HEK293 (cell line): ENCODE measurements around the gene GNB5.

Source experiments
- CTCF ChIA-PET: fragments of 350-600 bp; formaldehyde crosslinking; extraction: SDS; loops from one replicate; lab custom pipeline; 2021; ENCODE audit warnings: antibody characterized with exemption; lab: Yijun Ruan, JAX
- POLR2A ChIA-PET: fragments of 300-600 bp; formaldehyde crosslinking; extraction: SDS; loops from one replicate; lab custom pipeline; 2020; ENCODE audit warnings: antibody characterized with exemption, inconsistent platforms; lab: Yijun Ruan, JAX
- H3K27ac ChIP-seq: fragments of 200-500 bp; sonication (Bioruptor generic); 2 replicates; pipeline ENCODE4 v1.5.1; 2014; ENCODE audit warnings: low read depth, low read length, control low read depth, inconsistent platforms; ENCODE audit errors: extremely low read depth
- H3K36me3 ChIP-seq, 2 experiments: fragments of 200-500 bp in 1 of 2; sonication (Bioruptor generic) in 1 of 2; 1 replicate in 1 of 2; 2 replicates in 1 of 2; pipeline ENCODE4 v1.5.1; 2014 to 2017; ENCODE audit warnings: inconsistent platforms in 2 of 2, low read length in 2 of 2; ENCODE audit not compliant: control insufficient read depth in 2 of 2, insufficient read depth in 1 of 2
- H3K4me1 ChIP-seq: fragments of 200-500 bp; sonication (Bioruptor generic); 2 replicates; pipeline ENCODE4 v1.5.1; 2014; ENCODE audit warnings: mild to moderate bottlenecking, low read length, inconsistent platforms; ENCODE audit not compliant: control insufficient read depth, insufficient read depth
- H3K4me3 ChIP-seq: 2 replicates; pipeline ENCODE4 v1.5.1; 2011; ENCODE audit warnings: low read depth, mild to moderate bottlenecking, control low read depth, low read length, moderate library complexity
- H3K9me3 ChIP-seq: fragments of 200-500 bp; sonication (Bioruptor generic); 2 replicates; pipeline ENCODE4 v1.5.1; 2014; ENCODE audit warnings: low read depth, low read length, inconsistent platforms; ENCODE audit not compliant: control insufficient read depth, insufficient read depth
- GFI1B ChIP-seq: fragments of 450-650 bp; formaldehyde crosslinking; IDR thresholded peaks from 2 replicates; pipeline ENCODE4 v1.5.1; 2016; ENCODE audit warnings: missing biosample characterization, missing genetic modification characterization
- GLIS2 ChIP-seq: fragments of 450-650 bp; formaldehyde crosslinking; IDR thresholded peaks from 2 replicates; pipeline ENCODE4 v1.5.1; 2016; ENCODE audit warnings: missing biosample characterization, missing genetic modification characterization
- OSR2 ChIP-seq: fragments of 450-650 bp; formaldehyde crosslinking; IDR thresholded peaks from 2 replicates; pipeline ENCODE4 v1.5.1; 2016; ENCODE audit warnings: missing biosample characterization, missing genetic modification characterization
- PRDM10 ChIP-seq: fragments of 450-650 bp; formaldehyde crosslinking; IDR thresholded peaks from 2 replicates; pipeline ENCODE4 v1.5.1; 2016; ENCODE audit warnings: missing biosample characterization, missing genetic modification characterization
- REST ChIP-seq: fragments of 450-650 bp; formaldehyde crosslinking; IDR thresholded peaks from 2 replicates; pipeline ENCODE4 v1.5.1; 2016; ENCODE audit warnings: missing biosample characterization, missing genetic modification characterization
- ZFP37 ChIP-seq: fragments of 450-650 bp; formaldehyde crosslinking; IDR thresholded peaks from 2 replicates; pipeline ENCODE4 v1.5.1; 2016; ENCODE audit warnings: missing biosample characterization, missing genetic modification characterization
- ZNF10 ChIP-seq: fragments of 450-650 bp; formaldehyde crosslinking; IDR thresholded peaks from 2 replicates; pipeline ENCODE4 v1.5.1; 2017; ENCODE audit warnings: missing biosample characterization, missing genetic modification characterization
- ZNF138 ChIP-seq: fragments of 450-650 bp; formaldehyde crosslinking; IDR thresholded peaks from 2 replicates; pipeline ENCODE4 v1.5.1; 2016; ENCODE audit warnings: missing biosample characterization, missing genetic modification characterization, borderline replicate concordance
- ZNF155 ChIP-seq: fragments of 450-650 bp; formaldehyde crosslinking; IDR thresholded peaks from 2 replicates; pipeline ENCODE4 v1.5.1; 2016; ENCODE audit warnings: missing biosample characterization, missing genetic modification characterization
- ZNF175 ChIP-seq: fragments of 450-650 bp; formaldehyde crosslinking; IDR thresholded peaks from 2 replicates; pipeline ENCODE4 v1.5.1; 2016; ENCODE audit warnings: missing biosample characterization, missing genetic modification characterization
- ZNF2 ChIP-seq: fragments of 450-650 bp; formaldehyde crosslinking; IDR thresholded peaks from 2 replicates; pipeline ENCODE4 v1.5.1; 2016; ENCODE audit warnings: missing biosample characterization, missing genetic modification characterization
- ZNF221 ChIP-seq: fragments of 450-650 bp; formaldehyde crosslinking; IDR thresholded peaks from 2 replicates; pipeline ENCODE4 v1.5.1; 2017; ENCODE audit warnings: missing biosample characterization, missing genetic modification characterization, borderline replicate concordance
- ZNF335 ChIP-seq: fragments of 450-650 bp; formaldehyde crosslinking; conservative IDR thresholded peaks from 2 replicates; pipeline ENCODE4 v1.5.1; 2016; ENCODE audit warnings: missing biosample characterization, missing genetic modification characterization
- ZNF37A ChIP-seq: fragments of 450-650 bp; IDR thresholded peaks from 2 replicates; pipeline ENCODE4 v1.5.1; 2018; ENCODE audit warnings: missing biosample characterization, missing genetic modification characterization
- ZNF510 ChIP-seq: fragments of 450-650 bp; formaldehyde crosslinking; IDR thresholded peaks from 2 replicates; pipeline ENCODE4 v1.5.1; 2018; ENCODE audit warnings: mild to moderate bottlenecking, missing genetic modification characterization, missing biosample characterization; ENCODE audit not compliant: insufficient replicate concordance
- ZNF600 ChIP-seq: fragments of 450-650 bp; formaldehyde crosslinking; IDR thresholded peaks from 2 replicates; pipeline ENCODE4 v1.5.1; 2016; ENCODE audit warnings: missing biosample characterization, missing genetic modification characterization
- ZNF626 ChIP-seq: fragments of 450-650 bp; sonication (Bioruptor Pico); formaldehyde crosslinking; IDR thresholded peaks from 2 replicates; pipeline ENCODE4 v1.5.1; 2018; ENCODE audit warnings: missing biosample characterization, missing genetic modification characterization, inconsistent platforms
- ZNF777 ChIP-seq: fragments of 450-650 bp; formaldehyde crosslinking; IDR thresholded peaks from 2 replicates; pipeline ENCODE4 v1.5.1; 2017; ENCODE audit warnings: missing biosample characterization, missing genetic modification characterization, borderline replicate concordance
- ZNF791 ChIP-seq: fragments of 450-650 bp; formaldehyde crosslinking; IDR thresholded peaks from 2 replicates; pipeline ENCODE4 v1.5.1; 2016; ENCODE audit warnings: missing biosample characterization, missing genetic modification characterization
- ZSCAN5A ChIP-seq: fragments of 450-650 bp; formaldehyde crosslinking; IDR thresholded peaks from 2 replicates; pipeline ENCODE4 v1.5.1; 2016; ENCODE audit warnings: missing biosample characterization, missing genetic modification characterization
- TF ChIP-seq, protein P1 (sequence below): fragments of 450-650 bp; formaldehyde crosslinking; IDR thresholded peaks from 2 replicates; pipeline ENCODE4 v1.5.1; 2016; ENCODE audit warnings: missing biosample characterization, missing genetic modification characterization
- TF ChIP-seq, protein P2 (sequence below): fragments of 450-650 bp; formaldehyde crosslinking; IDR thresholded peaks from 2 replicates; pipeline ENCODE4 v1.5.1; 2016; ENCODE audit warnings: missing biosample characterization, missing genetic modification characterization
- TF ChIP-seq, protein P3 (sequence below): fragments of 450-650 bp; formaldehyde crosslinking; IDR thresholded peaks from 2 replicates; pipeline ENCODE4 v1.5.1; 2017; ENCODE audit warnings: missing biosample characterization, missing genetic modification characterization

Gene GNB5

DNA sequence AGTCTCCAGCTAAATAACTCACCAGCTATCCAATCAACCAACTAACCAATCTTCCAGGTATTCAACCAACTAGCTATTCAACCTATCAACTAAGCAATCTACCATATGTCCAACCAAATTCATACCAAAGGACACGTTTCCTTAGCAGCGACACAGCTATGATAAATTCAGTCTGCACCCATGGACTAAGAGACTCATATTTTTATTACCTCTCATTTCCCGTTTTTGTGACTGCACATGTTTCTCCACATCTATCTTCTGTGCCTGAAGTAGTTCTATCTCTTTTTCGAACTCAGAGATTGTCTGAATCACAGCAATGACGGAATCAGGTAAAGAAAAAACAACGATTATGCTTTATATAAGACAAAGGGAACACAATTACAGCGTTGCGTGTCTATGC, 34.0 kb upstream of the GNB5 start:
- CTCF ChIA-PET: interaction anchor here (0.6 to 1.5 kb wide), 3 partner anchors 11 to 575 kb away, joined by 3 to 4 read pairs (median 3); no protein-coding TSS in a partner anchor
- Histone ChIP-seq H3K36me3 (peaks cover 11 to 54% of the 10 kb centered on the region in 2 experiments), H3K27ac (no peak overlapping the region), H3K9me3 (no peaks in the 10 kb centered on the region), H3K4me1 (no peaks in the 10 kb centered on the region), H3K4me3 (no peak overlapping the region)
- TF ChIP-seq, protein P1, sequence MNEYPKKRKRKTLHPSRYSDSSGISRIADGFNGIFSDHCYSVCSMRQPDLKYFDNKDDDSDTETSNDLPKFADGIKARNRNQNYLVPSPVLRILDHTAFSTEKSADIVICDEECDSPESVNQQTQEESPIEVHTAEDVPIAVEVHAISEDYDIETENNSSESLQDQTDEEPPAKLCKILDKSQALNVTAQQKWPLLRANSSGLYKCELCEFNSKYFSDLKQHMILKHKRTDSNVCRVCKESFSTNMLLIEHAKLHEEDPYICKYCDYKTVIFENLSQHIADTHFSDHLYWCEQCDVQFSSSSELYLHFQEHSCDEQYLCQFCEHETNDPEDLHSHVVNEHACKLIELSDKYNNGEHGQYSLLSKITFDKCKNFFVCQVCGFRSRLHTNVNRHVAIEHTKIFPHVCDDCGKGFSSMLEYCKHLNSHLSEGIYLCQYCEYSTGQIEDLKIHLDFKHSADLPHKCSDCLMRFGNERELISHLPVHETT: no peak
- TF ChIP-seq ZNF600 (no peak), OSR2 (tag by site-specific recombination) (no peak), ZNF175 (tag by site-specific recombination) (no peak), ZNF10 (tag by site-specific recombination) (no peak), GLIS2 (tag by site-specific recombination) (no peak), ZNF626 (tag by site-specific recombination) (no peak), ZNF777 (no peak), GFI1B (tag by site-specific recombination) (no peak), REST (tag by site-specific recombination) (no peak), ZNF335 (no peak)
- TF ChIP-seq, protein P2, sequence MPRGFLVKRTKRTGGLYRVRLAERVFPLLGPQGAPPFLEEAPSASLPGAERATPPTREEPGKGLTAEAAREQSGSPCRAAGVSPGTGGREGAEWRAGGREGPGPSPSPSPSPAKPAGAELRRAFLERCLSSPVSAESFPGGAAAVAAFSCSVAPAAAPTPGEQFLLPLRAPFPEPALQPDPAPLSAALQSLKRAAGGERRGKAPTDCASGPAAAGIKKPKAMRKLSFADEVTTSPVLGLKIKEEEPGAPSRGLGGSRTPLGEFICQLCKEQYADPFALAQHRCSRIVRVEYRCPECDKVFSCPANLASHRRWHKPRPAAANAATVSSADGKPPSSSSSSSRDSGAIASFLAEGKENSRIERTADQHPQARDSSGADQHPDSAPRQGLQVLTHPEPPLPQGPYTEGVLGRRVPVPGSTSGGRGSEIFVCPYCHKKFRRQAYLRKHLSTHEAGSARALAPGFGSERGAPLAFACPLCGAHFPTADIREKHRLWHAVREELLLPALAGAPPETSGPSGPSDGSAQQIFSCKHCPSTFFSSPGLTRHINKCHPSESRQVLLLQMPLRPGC: no peak
- POLR2A ChIA-PET: interaction anchor here (0.7 kb wide), 1 partner anchor 20 kb away, joined by 3 read pairs; no protein-coding TSS in a partner anchor

GRCh38 chr15:52224211-52224610, 33.0 kb upstream of the GNB5 start:
- POLR2A ChIA-PET: no interaction called here
- no peak overlapping the region for H3K4me3 ChIP-seq
- no peaks in the 10 kb centered on the region for H3K4me1 ChIP-seq
- no peaks in the 10 kb centered on the region for H3K9me3 ChIP-seq
- H3K36me3 ChIP-seq: peaks cover 15 to 62% of the 10 kb centered on the region in 2 experiments
- CTCF ChIA-PET: interaction anchor here (1.3 to 1.5 kb wide), 2 partner anchors 10 to 33 kb away, joined by 3 to 4 read pairs; no protein-coding TSS in a partner anchor
- H3K27ac ChIP-seq: no peak overlapping the region
- no peak for TF ChIP-seq ZNF2 (tag by site-specific recombination)
- TF ChIP-seq ZNF510 (tag by site-specific recombination): no peak
- TF ChIP-seq ZFP37 (tag by site-specific recombination): no peak
- no peak for TF ChIP-seq ZNF138 (tag by site-specific recombination)
- TF ChIP-seq, protein P3, sequence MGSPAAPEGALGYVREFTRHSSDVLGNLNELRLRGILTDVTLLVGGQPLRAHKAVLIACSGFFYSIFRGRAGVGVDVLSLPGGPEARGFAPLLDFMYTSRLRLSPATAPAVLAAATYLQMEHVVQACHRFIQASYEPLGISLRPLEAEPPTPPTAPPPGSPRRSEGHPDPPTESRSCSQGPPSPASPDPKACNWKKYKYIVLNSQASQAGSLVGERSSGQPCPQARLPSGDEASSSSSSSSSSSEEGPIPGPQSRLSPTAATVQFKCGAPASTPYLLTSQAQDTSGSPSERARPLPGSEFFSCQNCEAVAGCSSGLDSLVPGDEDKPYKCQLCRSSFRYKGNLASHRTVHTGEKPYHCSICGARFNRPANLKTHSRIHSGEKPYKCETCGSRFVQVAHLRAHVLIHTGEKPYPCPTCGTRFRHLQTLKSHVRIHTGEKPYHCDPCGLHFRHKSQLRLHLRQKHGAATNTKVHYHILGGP (tag by site-specific recombination): no peak
- no peak for TF ChIP-seq ZNF791 (tag by site-specific recombination)
- no peak for TF ChIP-seq PRDM10 (tag by site-specific recombination)
- no peak for TF ChIP-seq ZNF626 (tag by site-specific recombination)
- no peak for TF ChIP-seq ZNF37A (tag by site-specific recombination)
- no peak for TF ChIP-seq ZNF155 (tag by site-specific recombination)
- no peak for TF ChIP-seq ZSCAN5A (tag by site-specific recombination)
- TF ChIP-seq ZNF221 (tag by site-specific recombination): no peak
